Hematopoietic multipotent progenitor cell treated with erythropoietin and hydrocortisone succinate and interleukin-3 and kit ligand, for 8 days (in vitro differentiated cells): ENCODE results near the gene DNAJC1.
"Not testable (repeated sequence)": the region's sequence is repeated elsewhere in the genome, so short reads cannot be mapped to it uniquely, and the experiment has no call there.

ENCODE experiments used
- DNase-seq: peaks from one replicate; pipeline ENCODE4 v3.0.0-alpha.2; 2015

DNAJC1 gene

DNA sequence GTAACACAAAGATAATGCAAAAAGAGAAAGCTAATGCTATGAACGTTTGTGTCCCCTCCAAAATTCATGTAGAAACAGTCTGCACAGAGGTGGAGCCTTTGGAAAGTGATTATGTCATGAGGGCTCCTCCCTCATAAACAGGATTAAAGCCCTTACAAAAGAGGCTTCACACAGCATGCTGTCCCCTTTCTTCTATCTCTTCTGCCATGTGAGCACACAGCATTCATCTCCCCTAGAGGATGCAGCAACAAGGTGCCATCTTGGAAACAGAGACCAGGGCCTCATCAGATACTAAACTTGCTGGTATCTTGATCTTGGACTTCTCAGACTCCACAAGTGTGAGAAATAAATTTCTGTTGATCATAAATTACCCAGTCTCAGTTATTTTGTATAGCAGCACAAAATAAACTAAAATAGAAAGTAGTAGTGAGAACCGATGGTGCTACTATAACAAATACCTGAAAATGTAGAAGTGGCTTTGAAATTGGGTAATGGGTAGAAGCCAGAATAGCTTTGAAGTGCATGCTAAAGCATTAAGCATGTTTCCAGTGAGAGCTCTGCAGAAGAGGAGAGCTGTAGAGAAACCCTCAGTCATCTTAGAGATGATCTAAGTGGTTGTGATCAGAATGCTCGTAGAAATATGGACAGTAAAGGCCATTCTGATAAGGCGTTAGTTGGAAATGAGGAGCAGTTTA lies 108.7 kb downstream of the DNAJC1 start:
- no peak for DNase-seq

DNA sequence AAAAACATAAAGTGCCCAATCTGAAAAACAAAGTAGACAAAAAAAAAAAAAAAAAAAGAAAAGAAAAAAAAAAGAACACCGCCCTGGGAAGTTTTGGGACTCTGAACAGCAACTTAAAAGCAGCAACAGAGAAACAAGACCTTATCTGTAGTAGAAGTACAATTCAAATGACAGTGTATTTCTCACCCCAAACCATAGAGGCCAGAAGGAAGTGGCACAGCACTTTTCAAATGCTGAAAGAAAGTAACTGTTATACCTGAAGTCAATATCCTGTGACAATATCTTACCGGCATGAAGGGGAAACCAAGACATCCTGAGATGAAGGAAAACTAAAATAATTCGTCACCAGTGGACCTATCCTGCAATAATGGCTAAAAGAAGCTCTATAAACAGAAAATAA lies 112.1 kb downstream of the DNAJC1 start:
- DNase-seq = no peak

DNA sequence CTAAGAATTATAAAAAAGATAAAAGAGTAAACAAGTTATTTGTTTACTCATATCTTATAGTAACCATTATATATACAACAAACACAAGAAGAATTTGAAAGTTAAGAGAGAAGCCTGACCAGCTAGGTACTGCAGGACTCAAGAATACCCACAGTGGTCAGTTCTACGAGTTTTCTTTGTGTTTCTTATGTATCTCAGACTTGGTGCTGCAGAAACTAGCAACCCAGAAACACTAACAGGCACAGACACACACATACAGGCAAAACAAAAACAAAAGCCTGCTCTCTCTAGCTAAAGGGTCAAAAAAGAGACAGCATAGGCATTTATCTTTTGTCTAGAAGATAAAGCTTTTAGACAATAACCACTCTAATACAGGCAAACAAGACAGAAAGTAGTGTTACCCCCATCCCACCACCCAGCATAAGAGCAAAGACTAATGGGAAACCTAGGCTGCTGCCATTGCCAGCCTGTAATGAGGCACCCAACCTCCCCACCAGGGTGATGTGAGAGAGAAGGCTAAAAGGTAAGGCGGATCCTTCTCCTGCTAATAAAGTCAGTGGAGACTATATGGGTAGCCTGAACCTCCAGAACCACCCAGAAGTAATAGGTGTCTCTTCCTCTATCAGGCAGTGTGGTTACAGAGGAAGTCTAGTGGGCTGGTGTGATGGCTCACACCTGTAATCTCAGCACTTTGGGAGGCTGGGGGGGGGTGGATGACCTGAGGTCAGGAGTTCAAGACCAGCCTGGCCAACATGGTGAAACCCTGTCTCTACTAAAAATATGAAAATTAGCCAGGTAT lies 113.9 kb downstream of the DNAJC1 start:
- no peak for DNase-seq

DNA sequence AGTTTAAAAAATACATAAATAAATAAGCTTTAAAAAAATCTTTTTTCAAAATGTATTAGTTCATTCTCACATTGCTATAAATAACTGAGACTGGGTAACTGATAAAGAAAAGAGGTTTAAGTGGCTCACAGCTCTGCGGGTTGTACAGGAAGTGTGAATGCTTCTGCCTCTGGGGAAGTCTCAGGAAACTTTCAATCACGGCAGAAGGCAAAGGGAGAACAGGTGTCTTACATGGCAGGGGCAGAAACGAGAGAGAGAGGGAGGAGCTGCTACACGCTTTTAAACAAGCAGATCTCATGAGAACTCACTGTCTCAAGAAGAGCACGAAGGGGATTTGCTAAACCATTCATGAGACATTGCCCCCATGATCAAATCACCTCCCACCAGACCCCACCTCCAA lies 114.6 kb downstream of the DNAJC1 start:
- no peak for DNase-seq

DNA sequence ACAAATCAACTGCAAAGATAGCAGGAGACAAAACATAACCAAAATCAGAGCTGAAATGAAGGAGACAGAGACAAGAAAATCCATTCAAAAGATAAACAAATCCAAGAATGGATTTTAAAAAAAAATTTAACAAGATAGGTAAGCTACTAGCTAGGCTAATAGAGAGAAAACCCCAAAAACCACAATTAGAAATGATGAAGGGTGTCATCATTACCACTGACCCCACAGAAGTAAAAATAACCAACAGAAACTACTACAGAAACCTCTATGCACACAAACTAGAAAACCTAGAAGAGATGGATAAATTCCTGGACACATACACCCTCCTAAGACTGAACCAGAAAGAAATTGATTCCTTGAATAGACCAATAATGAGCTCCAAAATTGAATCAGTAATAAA lies 117.6 kb downstream of the DNAJC1 start:
- DNase-seq = no peak

DNA sequence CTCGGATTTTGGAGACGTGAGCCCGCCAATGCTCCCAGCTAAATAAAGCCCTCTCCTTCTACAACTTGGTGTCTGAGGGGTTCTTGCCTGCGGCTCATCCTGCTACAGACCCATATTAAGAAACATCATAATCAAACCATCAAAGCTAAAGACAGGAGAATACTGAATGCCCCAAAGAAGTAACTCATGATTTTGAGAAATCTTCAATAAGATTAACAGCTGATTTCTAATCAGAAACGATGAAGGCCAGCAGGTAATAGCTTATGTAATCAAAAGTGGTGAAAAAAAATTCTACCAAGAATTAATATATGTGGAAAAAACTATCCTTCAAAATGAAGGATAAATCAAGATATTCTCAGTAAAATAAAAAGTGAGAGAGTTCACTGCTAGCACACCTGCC lies 130.3 kb downstream of the DNAJC1 start:
- no peak for DNase-seq

DNA sequence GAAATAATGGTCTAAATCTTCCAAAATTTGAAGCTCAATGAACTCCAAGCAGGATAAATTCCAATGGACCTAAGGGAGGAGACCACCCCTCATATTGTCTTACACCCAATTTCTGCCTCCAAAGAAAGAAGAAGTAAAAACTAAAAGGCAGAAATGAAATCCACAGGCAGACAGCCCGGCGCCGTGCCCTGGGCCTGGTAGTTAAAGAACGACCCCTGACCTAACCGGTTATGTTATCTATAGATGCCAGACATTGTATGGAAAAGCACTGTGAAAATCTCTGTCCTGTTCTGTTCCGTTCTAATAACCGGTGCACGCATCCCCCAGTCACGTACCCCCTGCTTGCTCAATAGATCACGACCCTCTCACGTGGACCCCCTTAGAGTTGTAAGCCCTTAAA lies 130.8 kb downstream of the DNAJC1 start:
- DNase-seq = not testable (repeated sequence)

DNA sequence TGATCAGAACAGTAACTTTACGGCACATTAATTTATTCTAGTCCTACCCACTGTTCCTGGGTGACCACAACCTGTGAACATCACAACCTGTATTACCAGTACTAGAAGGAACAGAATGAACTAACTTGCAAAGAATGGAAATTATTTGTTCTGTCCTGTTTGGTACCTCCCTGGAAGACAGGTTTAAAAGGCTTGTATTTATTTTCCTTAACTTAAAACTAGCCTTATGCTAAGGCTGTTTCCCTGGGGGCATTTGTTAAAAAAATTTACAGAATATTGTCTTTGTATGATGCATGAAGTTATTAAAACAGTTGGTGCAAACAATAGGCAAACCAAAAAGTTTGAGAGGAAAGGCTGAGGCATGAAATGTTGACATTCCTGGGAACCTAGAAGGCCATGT lies 132.7 kb downstream of the DNAJC1 start:
- DNase-seq = no peak

DNA sequence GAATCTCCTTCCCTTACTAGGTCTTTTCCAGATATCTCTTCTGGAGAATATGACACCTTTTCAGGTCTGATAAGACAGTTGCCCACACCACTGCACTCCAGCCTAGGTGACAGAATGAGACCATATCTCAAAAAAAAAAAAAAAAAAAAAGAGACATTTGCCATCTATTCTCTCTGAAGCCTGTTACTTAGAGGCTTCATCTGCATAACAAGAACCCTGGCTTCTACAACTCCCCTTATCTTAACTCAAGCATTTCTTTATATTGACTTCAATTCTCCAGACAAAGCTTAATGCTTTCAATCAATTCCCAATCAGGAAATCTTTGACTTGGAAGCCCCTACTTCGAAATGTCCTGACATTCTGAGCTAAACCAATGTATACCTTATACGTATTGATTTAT lies 134.4 kb downstream of the DNAJC1 start:
- DNase-seq = not testable (repeated sequence)

DNA sequence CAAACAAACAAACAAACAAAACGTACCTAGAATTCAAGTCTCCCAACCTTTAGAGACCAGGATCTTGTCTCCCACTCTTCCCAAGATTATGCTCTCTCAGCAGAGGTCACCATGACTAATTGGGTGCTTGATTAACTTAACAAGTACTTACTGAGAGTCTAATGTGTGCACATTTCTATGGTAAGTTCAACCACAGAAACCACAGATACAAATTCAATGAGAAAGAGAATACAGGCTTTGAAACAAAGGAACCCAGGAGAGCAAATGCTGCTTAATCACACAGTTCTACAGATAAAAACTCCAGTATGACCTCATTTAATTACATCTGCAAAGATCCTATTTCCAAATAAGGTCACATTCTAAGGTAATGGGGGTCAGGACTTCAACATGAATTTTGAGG lies 142.8 kb downstream of the DNAJC1 start:
- DNase-seq = no peak

DNA sequence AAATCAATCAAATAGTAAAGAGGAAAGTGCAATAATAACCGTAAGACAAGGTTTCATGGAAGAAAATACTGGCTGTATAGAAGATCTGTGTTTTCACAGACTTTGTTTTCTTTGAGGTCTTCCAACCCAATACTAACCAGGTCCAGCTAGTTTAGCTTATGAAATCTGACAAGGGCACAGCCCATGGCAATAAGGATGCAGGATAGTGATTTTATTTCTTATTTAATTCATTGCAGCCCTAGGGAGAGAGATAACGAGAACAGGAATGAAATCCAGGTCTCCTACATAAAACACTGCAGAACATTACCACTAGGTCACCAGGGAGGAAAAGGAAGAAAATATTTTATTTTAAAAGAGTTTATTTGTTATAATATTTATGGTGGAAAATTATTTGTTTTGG lies 145.1 kb downstream of the DNAJC1 start:
- DNase-seq = no peak

DNA sequence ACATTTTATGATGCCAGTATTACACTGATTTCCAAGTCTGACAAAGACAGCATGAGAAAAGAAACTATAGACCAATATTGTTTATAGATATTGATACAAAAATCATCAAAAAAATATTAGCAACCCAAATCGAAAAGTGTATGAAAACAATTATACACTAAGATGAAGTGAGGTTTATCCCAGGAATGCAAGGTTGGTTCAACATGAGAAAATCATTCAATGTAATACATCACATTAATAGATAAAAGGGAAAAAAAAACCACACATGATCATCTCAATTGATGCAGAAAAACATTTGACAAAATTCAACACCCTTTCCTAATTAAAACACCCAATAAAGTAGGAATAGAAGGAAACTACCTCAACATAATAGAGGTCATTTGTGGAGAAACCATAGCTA lies 153.9 kb downstream of the DNAJC1 start:
- DNase-seq = no peak

DNA sequence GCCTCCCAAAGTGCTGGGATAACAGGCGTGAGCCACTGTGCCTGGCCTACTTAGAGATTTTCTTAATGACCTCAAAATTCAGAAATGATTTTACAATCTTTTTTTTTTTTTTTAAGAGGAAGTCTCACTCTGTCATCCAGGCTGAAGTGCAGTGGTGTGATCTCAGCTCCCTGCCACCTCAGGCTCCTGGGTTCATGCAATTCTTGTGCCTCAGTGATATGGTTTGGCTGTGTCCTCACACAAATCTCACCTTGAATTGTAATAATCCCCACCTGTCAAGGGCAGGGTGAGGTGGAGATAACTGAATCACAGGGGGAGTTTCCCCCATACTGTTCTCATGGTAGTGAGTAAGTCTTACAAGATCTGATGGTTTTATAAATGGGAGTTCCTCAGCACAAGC lies 159.9 kb downstream of the DNAJC1 start:
- DNase-seq = no peak

DNA sequence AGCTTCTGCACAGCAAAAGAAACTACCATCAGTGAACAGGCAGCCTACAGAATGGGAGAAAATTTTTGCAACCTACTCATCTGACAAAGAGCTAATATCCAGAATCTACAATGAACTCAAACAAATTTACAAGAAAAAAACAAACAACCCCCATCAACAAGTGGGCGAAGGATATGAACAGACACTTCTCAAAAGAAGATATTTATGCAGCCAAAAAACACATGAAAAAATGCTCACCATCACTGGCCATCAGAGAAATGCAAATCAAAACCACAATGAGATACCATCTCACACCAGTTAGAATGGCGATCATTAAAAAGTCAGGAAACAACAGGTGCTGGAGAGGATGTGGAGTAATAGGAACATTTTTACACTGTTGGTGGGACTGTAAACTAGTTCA lies 162.3 kb downstream of the DNAJC1 start:
- DNase-seq = not testable (repeated sequence)

DNA sequence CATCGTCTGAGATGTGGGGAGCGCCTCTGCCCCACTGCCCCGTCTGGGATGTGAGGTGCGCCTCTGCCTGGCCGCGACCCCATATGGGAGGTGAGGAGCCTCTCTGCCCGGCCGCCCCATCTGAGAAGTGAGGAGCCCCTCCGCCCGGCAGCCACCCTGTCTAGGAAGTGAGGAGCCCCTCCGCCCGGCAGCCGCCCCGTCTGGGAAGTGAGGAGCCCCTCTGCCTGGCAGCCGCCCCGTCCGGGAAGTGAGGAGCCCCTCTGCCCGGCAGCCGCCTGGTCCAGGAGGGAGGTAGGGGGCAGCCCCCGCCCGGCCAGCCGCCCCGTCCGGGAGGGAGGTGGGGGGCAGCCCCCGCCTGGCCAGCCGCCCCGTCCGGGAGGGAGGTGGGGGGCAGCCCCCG lies 166.0 kb downstream of the DNAJC1 start:
- not testable (repeated sequence) for DNase-seq

DNA sequence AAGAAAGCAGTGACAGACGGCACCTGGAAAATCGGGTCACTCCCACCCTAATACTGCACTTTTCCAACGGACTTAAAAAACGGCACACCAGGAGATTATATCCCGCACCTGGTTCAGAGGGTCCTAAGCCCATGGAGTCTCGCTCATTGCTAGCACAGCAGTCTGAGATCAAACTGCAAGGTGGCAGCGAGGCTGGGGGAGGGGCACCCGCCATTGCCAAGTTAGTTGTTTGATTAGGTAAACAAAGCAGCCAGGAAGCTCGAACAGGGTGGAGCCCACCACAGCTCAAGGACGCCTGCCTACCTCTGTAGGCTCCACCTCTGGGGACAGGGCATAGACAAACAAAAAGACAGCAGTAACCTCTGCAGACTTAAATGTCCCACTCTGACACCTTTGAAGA lies 169.0 kb downstream of the DNAJC1 start:
- DNase-seq = not testable (repeated sequence)

DNA sequence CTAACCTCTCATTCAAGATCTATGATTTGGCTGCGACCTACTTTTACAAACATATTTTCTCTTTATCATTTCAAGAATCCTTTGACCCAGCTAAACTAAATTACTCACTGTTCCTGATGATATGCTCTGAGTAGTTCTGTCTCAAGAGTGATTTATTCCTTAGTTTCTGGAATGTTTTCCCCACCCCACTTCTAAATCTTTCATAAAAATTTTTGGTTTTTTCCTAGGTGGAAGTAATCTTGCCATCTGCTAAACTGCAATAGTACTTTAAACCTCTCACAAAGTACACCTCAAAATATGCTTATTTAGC lies 170.8 kb downstream of the DNAJC1 start:
- DNase-seq = no peak

DNA sequence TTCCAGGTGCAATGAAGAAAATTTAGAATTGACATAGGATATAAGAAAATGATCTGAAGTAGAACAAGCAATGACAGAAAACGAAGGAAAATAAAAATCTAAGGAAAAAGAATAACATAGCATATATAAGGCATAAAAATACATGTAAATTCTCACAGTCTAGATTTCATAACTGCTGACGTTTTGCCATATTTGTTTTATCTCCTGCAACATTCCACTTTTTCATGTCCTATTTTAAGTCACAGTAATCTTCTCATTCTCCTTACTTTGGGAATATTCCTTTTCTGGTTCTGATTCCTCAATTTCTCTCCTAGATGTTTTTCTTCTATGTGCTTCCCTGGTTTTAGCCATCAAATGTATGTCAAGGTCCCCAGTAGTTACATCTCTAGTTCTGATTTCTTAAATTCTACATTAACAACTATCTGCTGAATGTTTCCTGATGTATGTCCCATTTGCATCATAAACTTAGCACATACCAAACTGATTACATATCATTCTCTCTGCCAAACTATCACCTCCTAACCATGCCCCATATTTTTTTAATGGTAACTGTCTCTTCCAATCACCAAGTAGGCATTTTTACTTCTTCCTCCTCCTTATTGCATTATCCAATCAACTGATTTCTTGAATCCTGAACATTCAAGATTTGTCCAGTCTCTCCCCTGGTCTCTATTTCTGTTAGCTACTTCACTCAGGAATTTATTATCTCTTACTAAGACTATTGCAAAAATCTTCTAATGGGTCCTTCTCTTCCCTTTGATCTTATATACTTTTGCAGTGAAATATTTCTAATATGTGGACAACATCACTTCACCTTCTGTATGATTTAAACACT lies 171.3 kb downstream of the DNAJC1 start:
- DNase-seq = no peak

DNA sequence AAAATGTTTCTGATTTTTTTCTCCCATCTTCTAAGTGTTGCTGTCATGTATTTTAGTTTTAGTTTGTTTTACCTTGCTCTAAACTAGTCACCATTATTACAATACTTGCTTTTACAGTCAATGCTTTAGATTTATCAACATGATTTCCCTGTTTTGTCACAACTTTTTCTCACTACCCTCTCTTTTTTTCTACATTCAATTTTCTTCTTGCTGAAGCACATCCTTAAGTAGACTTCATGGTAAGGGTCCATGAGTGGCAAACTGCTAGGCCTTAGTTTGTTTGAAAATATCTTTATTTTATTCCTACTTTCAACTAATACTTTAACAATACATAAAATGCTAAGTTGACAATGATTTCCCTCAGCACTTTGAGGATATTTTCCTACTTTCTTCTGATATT lies 173.5 kb downstream of the DNAJC1 start:
- no peak for DNase-seq

DNA sequence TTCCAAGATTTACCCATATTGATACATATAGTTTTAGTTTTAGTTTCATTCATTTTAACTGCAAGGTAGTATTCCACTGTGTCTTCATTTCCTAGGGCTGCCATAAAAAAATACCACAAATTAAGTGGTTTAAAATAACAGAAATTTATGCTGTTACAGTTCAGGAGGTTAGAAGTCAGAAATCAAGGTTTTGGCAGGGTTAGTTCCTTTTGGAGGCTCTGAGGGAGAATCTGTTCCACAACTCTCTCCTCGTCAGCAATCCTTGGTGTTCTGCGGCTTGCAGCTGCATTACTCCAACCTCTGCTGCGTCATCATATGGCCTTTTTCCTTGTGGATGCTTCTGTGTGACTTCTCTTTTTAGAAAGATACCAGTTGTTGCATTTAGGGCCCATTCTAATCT lies 176.2 kb downstream of the DNAJC1 start:
- no peak for DNase-seq

DNA sequence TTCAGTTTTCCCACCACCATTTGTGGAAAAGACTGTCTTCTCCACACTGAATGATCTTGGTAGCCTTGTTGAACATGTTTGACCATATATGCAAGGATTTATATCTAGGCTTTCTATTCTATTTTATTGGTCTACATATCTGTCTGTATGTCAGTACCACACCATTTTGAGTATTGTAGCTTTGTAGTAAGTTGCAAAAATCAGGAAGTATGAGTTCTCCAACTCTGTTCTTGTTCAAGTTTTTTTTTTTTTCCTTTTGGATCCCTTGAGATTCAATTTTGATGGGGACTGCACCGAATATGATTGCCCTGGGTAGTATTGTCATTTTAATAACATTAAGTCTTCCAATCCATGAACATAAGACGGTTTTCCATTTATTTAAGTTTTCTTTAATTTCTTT lies 176.8 kb downstream of the DNAJC1 start:
- DNase-seq = no peak

DNA sequence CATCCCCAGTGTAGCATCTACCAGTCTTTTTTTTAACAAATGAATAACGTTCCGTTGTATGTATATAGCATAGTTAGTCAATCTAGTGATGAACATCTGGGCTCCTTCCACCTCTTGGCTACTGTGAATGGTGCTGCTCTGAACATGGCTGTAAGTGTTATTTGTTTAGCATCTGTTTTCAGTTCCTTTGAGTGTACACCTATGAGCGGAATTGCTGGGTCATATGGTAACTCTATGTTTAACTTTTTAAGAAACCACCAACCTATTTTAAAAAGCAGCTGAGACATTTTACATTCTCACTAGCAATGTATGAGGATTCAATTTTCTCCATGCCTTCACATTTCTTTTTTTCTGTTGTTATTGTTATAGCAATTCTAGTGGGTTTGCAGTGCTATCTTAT lies 178.2 kb downstream of the DNAJC1 start:
- DNase-seq = no peak

DNA sequence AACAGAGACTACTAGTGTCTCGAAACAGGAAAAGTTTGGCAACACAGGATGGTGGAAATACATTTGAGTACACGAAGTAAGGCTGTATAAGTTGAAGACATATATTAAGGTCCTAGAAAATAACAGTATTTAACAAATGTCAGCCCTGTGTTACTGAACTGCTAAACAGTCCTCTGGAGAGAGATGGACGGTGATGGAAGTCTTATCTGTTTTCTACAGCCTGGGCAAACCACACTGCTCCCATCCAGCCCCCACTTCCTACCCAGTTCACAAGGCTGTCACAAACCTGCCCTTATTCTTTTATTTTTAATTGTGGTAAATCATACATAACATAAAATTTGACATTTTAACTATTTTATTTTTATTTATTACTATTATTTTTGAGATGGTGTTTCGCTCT lies 179.1 kb downstream of the DNAJC1 start:
- DNase-seq = no peak

DNA sequence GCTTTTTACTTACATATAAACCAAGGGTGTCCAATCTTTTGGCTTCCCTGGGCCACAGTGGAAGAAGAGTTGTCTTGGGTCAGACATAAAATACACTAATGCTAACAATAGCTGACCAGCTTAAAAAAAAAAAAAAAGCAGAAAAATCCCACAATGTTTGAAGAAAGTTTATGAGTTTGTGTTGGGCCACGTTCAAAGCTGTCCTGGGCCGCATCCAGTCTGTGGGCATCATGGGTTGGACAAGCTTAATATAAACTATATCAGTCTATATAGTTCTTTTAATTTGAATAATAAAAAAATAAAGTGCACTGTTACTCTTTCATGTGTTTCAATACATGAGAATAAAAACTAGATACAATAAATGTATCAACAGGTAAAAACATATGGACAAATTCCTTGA lies 179.9 kb downstream of the DNAJC1 start:
- DNase-seq = no peak
